Lower leg skin (tissue), 4 donors: ENCODE data around the gene LMF1. TPM values are rescaled to one million over a fixed set of nuclear protein-coding genes. Genes with fewer than 3 reads are reported as not detected.

ENCODE experiments used
- DNase-seq, 2 donors: peaks; one replicate each; pipeline ENCODE4 v3.0.0-alpha.2; 2019; ENCODE audit warnings: low spot score in 2 of 2
- H3K4me3 ChIP-seq: fragments of 200-600 bp; sonication (generic); 2 replicates; pipeline ENCODE4 v1.5.1; 2017; ENCODE audit warnings: mild to moderate bottlenecking, low read depth; ENCODE audit not compliant: poor library complexity, severe bottlenecking
- CTCF ChIP-seq, 3 donors: fragments of 450-650 bp; IDR thresholded peaks; one replicate each; pipeline ENCODE4 v1.5.1; 2016; ENCODE audit warnings: antibody characterized with exemption in 3 of 3, mild to moderate bottlenecking in 3 of 3, moderate library complexity in 2 of 3
- POLR2A ChIP-seq, 2 donors: fragments of 450-650 bp; IDR thresholded peaks; one replicate each; pipeline ENCODE4 v1.6.1; 2016 to 2017; ENCODE audit warnings: antibody characterized with exemption in 2 of 2, mild to moderate bottlenecking in 1 of 2, moderate library complexity in 1 of 2
- WGBS, 2 donors: methylation state at CpG; one replicate each; pipeline ENCODE4 v1.1.5; 2018; 5-methylcytosine and 5-hydroxymethylcytosine counted together
- intact Hi-C: fragments of 100-400 bp; cut with DNase I; formaldehyde crosslinking; loops from one replicate; pipeline ENCODE4 v1.15.0; 2023; ENCODE audit warnings: low total_unique reads
- total RNA-seq, 4 donors: library from RNA; depleted of rRNA; stranded (reverse); fragments of >200 nt; gene quantifications; one replicate each; pipeline ENCODE4 v1.1.0, GENCODE V29; 2016

LMF1 gene
- total RNA-seq, 4 donors from 2014 or later, result 31.3 to 68.3 (median 50.3) TPM

DNA sequence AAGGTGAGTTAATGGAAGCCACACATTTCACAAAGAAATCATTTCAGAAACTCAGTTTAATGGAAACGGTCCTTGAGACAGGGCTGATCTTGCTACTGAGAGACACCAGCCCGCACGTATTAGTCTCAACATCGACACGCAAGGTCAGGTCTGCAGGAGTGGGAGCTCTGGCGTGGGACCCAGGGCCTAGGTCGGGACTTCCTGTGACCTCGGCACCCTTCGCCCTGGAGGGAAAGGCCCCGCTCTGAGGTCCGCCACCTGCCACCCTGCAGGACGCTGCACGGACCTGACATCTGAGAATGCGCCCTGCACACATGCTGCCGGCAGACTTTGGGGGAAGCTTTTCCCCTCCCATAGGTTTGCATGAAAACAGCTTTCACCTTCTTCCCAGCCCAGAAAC lies 59.7 kb downstream of the LMF1 start:
- WGBS, 2 donors, result 94 to 95% methylated on average over 15 of the region's 15 CpGs

GRCh38 chr16:910181-910580 lies 60.6 kb downstream of the LMF1 start:
- TF ChIP-seq POLR2A (IDR thresholded peaks at IDR 0.05) (no peak), CTCF (IDR thresholded peaks at IDR 0.05) (no peak)
- WGBS, 2 donors, result 88 to 91% methylated on average over 20 of the region's 20 CpGs
- DNase-seq, result no peak
- no peak overlapping the region for H3K4me3 ChIP-seq
- intact Hi-C loops, result no loop called here

More for the DNA sequence above, 59.7 kb downstream of the LMF1 start:
- no peak for DNase-seq
- intact Hi-C loops, result no loop called here
- no peak overlapping the region for H3K4me3 ChIP-seq
- TF ChIP-seq CTCF (IDR thresholded peaks at IDR 0.05), result no peak
- TF ChIP-seq POLR2A (IDR thresholded peaks at IDR 0.05), result no peak

GRCh38 chr16:909281-910000 lies 61.3 kb downstream of the LMF1 start:
- 95 to 96% methylated on average over 44 to 45 of the region's 45 CpGs for WGBS, 2 donors
- DNase-seq, result no peak
- no peak overlapping the region for H3K4me3 ChIP-seq
- TF ChIP-seq POLR2A (IDR thresholded peaks at IDR 0.05) (no peak), CTCF (IDR thresholded peaks at IDR 0.05) (no peak)
- intact Hi-C loops, result no loop called here

GRCh38 chr16:908526-909155 lies 62.1 kb downstream of the LMF1 start:
- no peak for DNase-seq
- intact Hi-C loops, result no loop called here
- WGBS, 2 donors, result 95 to 96% methylated on average over 14 to 15 of the region's 15 CpGs
- H3K4me3 ChIP-seq, result no peak overlapping the region
- TF ChIP-seq POLR2A (IDR thresholded peaks at IDR 0.05), result no peak
- no peak for TF ChIP-seq CTCF (IDR thresholded peaks at IDR 0.05)

DNA sequence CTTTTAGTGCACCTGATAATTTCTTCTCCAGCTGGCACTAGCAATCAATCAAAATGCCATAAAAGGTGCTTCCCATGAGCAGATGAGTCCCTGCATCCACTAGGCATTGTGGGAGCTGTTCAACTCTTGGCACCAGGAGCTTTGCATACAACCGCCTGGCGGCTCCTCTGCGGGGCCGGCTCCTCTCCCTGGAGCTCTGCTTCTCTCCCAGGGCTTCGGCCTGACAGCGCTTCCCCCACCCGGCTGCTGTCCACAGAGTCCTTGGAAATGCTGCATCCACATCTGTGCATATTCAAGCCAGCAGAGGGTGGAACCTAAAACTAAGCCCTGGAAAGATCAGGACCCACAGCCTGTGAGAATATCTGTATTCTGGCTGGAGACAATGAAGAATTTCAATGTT lies 62.9 kb downstream of the LMF1 start:
- DNase-seq, result no peak
- intact Hi-C loops, result no loop called here
- TF ChIP-seq POLR2A (IDR thresholded peaks at IDR 0.05), result no peak
- no peak for TF ChIP-seq CTCF (IDR thresholded peaks at IDR 0.05)
- no peak overlapping the region for H3K4me3 ChIP-seq
- 91 to 92% methylated on average over 7 of the region's 7 CpGs for WGBS, 2 donors
